DND-41 (cell line): ENCODE data around the gene SLC22A1.

ENCODE experiments used
- EZH2 ChIP-seq: IDR thresholded peaks from 3 replicates; pipeline ENCODE4 v1.6.1; 2012; ENCODE audit warnings: borderline replicate concordance, low read depth, mild to moderate bottlenecking, moderate library complexity, low read length, inconsistent platforms; ENCODE audit not compliant: severe bottlenecking
- TF ChIP-seq, protein P1 (sequence below): IDR thresholded peaks from 2 replicates; pipeline ENCODE4 v1.5.1; 2012; ENCODE audit warnings: borderline replicate concordance, low read length, moderate library complexity, mild to moderate bottlenecking; ENCODE audit not compliant: poor library complexity, severe bottlenecking; ENCODE audit errors: extremely low read depth

DNA sequence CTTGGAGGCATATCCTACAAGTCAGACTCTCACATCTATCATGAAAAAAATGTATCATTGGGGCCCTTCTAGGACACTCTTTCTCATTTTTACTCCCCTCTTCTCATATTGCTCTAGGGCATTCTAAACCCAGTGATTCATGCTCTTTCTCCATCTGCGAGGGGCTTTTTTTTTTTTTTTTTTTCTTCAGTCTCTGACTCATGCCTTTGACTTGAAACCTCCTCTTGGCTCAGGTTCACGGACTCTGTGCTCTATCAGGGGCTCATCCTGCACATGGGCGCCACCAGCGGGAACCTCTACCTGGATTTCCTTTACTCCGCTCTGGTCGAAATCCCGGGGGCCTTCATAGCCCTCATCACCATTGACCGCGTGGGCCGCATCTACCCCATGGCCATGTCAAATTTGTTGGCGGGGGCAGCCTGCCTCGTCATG lies 17.8 kb downstream of the SLC22A1 start:
- TF ChIP-seq, protein P1, sequence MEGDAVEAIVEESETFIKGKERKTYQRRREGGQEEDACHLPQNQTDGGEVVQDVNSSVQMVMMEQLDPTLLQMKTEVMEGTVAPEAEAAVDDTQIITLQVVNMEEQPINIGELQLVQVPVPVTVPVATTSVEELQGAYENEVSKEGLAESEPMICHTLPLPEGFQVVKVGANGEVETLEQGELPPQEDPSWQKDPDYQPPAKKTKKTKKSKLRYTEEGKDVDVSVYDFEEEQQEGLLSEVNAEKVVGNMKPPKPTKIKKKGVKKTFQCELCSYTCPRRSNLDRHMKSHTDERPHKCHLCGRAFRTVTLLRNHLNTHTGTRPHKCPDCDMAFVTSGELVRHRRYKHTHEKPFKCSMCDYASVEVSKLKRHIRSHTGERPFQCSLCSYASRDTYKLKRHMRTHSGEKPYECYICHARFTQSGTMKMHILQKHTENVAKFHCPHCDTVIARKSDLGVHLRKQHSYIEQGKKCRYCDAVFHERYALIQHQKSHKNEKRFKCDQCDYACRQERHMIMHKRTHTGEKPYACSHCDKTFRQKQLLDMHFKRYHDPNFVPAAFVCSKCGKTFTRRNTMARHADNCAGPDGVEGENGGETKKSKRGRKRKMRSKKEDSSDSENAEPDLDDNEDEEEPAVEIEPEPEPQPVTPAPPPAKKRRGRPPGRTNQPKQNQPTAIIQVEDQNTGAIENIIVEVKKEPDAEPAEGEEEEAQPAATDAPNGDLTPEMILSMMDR = no peak
- no peak for TF ChIP-seq EZH2
